GM12864 (cell line): ENCODE data around the gene ERBB4.

Source experiments
- DNase-seq: peaks from one replicate; pipeline ENCODE4 v3.0.0-alpha.2; 2011; ENCODE audit warnings: low read depth
- H3K4me3 ChIP-seq: 2 replicates; pipeline ENCODE4 v1.5.1; 2011; ENCODE audit warnings: mild to moderate bottlenecking, low read depth, low read length, control low read depth
- TF ChIP-seq, protein P1 (sequence below): IDR thresholded peaks from 2 replicates; pipeline ENCODE4 v1.5.1; 2011; ENCODE audit warnings: low read depth, mild to moderate bottlenecking, moderate library complexity, low read length, control low read depth, inconsistent platforms; ENCODE audit errors: missing control alignments

ERBB4 gene

DNA sequence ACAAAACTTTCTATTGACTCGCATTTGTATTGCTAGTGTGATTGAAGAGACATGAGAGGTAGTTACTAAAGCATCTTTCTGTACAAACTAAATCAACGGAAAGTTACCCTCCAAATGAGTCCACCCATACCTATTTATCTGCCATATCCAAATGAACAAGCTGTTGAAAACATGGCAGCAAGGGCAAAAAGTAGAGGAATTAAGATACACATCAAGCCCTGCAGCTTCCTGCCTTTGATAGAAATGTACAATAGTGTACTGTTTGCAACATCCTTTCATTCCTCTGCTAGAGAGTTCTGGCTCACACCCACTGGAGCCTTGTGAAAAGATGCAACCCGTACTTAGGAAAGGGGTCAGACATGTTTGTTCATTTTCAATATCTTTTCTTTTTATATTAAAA, 122.5 kb downstream of the ERBB4 start:
- no peak overlapping the region for H3K4me3 ChIP-seq
- DNase-seq = no peak
- TF ChIP-seq, protein P1, sequence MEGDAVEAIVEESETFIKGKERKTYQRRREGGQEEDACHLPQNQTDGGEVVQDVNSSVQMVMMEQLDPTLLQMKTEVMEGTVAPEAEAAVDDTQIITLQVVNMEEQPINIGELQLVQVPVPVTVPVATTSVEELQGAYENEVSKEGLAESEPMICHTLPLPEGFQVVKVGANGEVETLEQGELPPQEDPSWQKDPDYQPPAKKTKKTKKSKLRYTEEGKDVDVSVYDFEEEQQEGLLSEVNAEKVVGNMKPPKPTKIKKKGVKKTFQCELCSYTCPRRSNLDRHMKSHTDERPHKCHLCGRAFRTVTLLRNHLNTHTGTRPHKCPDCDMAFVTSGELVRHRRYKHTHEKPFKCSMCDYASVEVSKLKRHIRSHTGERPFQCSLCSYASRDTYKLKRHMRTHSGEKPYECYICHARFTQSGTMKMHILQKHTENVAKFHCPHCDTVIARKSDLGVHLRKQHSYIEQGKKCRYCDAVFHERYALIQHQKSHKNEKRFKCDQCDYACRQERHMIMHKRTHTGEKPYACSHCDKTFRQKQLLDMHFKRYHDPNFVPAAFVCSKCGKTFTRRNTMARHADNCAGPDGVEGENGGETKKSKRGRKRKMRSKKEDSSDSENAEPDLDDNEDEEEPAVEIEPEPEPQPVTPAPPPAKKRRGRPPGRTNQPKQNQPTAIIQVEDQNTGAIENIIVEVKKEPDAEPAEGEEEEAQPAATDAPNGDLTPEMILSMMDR = no peak

DNA sequence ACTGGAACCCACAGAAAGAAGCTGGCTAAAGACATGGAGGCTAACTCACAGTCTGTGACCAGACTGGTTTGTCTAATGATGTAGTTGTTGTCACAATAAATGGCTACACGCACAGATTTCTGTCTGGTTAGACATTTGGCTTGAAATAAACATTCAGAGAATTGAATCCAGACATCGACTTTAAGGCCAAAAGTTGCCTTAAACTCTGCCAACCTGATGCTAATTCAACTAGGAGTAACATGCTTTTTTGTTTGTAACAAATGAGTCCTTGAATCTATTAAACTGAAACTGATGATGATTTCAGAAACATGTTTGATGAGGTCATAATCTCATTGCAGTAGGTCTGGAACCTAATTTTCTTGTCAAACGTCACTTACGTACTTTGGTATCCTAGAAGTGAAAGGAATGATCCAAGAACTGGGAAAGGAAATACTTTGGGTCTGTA, 123.8 kb downstream of the ERBB4 start:
- H3K4me3 ChIP-seq = no peak overlapping the region
- DNase-seq = no peak
- TF ChIP-seq, protein P1 = no peak

DNA sequence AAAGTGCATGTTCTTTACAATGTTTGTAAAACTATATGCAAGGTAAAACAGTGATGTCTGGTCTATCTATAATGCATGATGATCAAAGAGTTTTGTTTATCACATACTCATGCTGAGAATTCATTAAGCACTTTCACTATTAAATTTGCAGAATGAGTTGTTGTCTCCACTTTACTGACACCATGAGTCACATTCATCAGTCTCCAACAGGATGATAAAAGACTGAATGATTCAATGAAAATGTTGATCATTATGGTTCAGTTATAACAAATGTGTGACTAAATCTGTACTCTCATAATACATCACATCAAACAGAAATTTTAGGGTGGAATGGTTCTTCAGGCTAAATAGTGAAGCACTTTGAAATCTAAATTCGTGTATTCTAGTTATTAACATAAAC, 129.0 kb downstream of the ERBB4 start:
- TF ChIP-seq, protein P1 = no peak
- DNase-seq = no peak
- no peak overlapping the region for H3K4me3 ChIP-seq

DNA sequence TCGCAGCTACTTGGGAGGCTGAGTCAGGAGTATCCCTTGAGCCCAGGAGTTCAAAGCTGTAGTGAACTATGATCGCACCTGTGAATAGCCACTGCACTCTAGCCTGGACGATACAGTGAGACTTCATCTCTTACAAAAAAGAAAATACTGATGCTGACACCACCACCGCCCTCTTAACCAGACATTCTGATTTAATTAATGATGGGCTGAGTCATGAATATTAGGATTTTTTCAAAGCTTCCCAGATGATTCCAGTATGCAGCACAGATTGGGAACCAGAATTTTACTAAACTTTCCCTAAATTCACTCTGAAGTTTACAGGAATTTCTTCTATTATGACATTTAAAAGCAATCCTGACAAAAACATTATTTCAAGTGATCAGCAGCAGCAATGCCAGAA, 130.1 kb downstream of the ERBB4 start:
- H3K4me3 ChIP-seq = no peak overlapping the region
- no peak for DNase-seq
- TF ChIP-seq, protein P1 = no peak

DNA sequence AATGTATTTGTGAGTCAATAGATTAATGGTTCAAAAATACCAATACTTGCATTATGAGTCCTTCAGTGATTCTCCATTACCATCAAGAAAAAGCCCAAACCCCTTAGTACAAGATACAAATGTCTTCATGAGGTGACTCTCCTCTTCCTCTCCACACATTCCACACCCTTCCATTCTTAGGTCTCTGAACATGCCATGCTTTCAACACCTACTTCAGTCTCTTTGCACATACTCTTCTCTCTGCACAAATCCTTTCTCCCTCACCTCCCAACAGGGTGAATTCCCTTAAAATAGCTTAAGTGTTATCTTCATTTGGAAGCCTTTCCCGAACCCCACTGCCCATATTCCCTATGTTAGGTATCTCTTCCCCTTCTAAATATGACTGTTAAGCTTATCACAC, 131.9 kb downstream of the ERBB4 start:
- DNase-seq = no peak
- H3K4me3 ChIP-seq = no peak overlapping the region

DNA sequence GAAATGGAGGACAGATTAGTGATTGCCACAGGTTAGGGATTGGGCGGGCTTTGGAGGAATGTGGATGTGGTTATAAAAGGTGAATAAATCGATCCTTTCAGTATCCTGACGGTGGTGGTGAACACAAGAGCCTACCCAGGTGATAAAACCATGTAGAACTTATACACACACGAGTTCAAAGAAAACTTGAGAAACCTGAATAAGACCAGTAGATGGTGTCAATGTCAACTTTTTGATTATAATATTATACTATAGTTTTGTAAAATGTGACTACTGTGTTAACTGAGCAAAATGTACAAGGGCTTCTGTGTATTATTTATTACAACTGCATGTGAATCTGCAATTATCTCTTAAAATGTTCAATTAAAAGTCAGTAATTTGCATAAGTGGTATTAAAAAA, 136.3 kb downstream of the ERBB4 start:
- TF ChIP-seq, protein P1 = no peak
- no peak overlapping the region for H3K4me3 ChIP-seq
- no peak for DNase-seq

More for the DNA sequence above, 131.9 kb downstream of the ERBB4 start:
- TF ChIP-seq, protein P1 = no peak

DNA sequence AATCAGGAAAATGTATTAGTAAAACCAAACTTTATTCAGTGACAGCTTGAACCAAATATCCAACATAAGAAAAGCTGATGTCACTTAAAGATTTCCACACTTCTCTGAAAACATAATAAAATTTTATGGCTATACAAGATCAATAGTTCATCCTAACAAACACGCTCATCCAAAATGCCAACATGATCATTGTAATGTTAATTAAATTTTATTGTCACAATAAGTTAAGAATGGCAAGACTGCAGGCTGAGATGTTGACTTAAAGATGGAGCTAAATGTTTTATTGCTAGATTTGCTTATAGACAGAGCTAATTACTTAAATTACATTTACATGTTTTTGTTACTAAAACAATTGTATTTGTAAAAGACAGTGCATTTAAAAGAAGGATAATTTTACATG, 140.3 kb downstream of the ERBB4 start:
- no peak for DNase-seq
- H3K4me3 ChIP-seq = no peak overlapping the region
- TF ChIP-seq, protein P1 = no peak
